ENCODE measurements around the gene SH3BP1.

DNA sequence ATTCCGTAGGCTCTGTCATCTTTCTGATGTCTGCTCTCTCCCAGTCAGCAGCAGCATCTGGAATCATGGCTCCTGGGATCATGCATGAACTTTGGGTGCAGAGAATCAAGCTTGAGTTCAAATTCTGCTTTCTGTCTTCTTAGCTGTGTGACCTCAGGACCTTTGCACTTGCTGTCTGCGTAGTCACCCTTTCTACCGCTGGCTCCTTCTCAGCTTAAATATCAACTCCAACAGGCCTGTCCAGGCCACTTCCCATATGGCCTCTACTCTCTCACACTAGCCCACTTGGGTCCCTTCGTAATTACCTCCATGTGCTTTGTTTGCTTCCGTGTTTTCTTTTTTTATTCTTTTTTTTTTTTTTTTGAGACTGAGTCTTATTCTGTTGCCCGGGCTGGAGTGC is 35.4 kb upstream of the SH3BP1 start:
- TF ChIP-seq CTCF (IDR thresholded peaks at IDR 0.05; ENCODE audit: low read depth, low read length) = no peak
- TF ChIP-seq EZH2phosphoT487 (IDR thresholded peaks at IDR 0.05; ENCODE audit: low read depth) = no peak
